H4 (cell line): ENCODE data around the gene CD33. TPM values are rescaled to one million over a fixed set of nuclear protein-coding genes. Genes with fewer than 3 reads are reported as not detected.
A peak's percentile ranks its signal among the peaks of the same experiment; 100 is the strongest.

Experiments
- DNase-seq: peaks from one replicate; pipeline ENCODE4 v3.0.0-alpha.2; 2015; ENCODE audit warnings: low spot score
- total RNA-seq: library from RNA; depleted of rRNA; stranded (reverse); fragments of >200 nt; shearing (Covaris generic); gene quantifications from 2 replicates; pipeline ENCODE4 v1.2.3, GENCODE V29; 2014; rRNA removed

CD33 gene
- total RNA-seq, 1 experiment from 2014 or later, result 13.9 TPM

DNA sequence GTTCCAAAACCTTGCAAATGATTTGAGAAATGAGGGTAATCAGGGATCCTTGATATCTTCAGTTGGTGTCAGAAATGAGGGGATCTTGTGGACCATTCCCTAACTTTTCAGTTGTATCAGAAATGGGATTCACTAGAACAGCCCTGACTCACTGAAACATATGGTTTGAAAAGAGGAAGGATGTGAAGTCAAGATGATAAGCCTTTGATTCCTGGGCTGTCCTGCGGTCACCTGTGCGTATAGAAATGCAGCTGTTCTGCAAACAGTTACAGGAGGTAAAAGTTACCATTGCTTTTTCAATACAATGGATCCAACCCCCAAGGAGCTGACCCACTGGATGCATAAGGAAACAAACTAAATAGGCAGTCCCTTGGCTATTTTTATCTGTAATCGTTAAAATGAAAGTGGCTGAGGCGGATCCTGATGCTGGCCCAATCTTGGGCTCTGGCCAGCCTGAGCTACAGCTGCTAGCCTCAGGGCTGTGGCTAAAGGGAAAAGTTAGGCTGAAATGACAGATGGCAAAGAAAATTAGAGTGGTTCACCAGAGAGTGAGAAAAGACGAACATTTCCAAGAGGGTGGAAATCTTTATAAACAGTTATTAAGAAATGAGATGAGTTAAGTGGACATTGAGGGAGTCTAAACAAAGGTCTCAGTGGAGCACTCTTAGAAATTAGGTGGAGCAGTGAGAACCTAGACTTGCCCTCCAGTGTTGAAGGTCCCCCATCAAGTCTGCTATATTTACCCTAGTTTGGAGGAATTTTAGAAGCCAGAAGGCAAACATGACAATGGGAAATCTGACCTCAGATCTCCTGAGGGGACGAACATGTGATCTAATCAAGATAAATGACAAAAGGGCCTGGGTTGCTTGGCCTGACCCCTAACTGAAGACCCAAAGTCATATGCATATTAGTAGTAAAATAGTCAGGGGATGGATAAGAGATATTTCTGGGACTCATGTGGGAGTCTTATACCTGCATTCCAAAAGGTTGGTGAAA lies 33.6 kb downstream of the CD33 start:
- no peak for DNase-seq

DNA sequence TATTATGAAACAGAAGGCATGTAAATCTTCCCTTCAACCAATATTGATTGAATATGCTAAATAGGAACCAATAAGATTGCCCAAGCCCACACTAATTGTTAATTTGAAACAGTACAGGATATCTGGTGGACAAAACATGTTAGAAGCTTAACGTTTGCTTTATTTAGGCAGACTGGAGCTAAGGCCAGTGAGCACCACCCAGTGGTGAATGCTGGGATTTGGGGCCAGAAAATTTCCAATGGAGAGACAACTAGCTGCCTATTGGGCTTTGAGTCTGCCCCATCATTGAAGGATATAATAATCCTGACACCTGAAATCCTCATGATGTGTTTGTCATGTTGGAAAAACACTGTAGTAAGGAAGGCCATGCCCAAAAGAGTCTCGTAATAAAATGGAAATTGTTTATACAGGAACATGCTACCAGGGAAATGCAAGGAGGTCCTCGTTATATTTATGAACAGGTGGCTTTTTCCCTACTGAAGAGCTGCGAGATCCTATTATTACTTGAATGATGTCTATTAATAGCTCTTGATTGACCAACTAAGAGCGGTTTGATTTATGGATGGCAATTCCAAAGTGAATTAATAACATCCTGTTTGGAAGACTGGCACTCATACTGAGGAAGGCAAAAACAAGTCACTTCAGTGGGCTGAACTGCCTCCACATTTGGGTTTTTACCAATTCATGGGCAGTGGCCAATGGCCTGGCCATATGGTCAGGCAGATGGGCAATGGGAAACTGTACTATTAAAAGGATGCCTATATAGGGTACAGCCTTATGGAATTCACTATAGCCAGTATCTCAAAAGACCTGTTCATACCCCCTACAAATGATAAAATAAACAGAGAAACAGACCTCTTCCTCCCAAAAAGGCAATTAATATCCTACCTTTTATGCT lies 34.7 kb downstream of the CD33 start:
- peak; percentile 44 for DNase-seq

DNA sequence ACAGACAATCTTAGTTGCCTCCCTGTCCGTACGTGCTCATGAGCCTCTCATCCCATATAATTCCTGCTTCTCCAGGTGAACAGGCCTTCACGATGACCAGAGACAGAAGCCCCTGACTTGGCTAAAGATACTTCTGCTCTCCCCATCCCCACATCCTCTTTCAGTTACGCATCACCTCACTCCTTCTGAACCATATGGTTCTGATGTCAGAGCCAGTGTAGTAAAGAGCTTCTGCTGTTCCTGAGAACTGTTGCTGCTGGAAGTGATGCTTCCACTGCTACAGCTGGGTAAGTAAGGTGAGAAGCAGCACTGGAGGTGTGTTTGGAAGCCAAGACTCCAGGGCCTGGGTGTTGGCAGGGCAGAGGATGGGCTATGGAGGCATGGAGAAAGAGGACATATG lies 38.9 kb downstream of the CD33 start:
- no peak for DNase-seq

DNA sequence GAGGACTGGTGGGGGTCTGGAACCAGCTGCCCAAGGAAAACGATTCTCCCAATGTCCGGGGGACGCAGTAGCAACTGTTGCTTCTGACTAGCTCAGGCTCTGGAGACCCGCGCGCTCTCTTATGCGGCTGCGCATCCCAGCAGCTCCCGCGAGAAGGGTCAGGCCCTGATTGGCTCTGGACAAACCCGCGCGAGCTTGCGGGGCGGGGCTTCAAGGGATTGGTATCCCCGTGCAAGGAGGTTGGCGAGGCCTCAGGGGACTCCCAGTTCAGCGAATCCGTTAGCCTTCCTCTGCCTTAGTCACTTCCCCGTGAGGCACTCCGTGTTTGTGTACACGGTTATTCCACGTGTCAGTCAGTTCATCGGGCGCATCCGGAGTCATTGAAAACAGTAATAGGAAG lies 46.2 kb downstream of the CD33 start:
- no peak for DNase-seq

DNA sequence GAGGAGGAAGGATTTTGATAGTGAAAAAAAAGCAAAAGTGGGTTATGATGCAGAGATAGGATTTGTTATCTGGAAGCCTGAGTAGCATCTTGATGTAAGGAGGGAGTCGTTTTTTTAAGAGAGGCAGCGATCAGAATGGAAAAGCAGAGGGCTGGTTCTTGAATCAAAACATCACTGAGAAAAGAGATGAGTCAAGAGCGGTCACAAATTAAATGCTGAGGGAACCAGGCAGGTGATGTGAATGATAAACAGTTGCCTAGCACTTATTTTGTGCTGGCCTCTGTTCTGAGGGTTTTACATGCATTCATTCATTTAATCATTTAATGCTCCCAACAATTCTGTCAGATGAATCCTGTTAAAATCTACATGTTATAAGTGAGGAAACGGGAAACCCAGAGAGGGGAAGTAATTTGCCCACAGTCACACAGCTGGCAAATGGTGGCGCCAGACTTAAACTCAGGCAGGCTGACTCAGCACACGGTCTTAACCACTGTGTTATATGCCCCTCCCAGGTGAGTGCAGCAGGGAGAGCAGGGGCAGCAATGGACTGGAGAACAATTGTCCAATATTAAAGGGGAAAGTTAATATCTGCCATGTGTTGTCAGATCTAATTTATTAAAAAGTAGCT lies 47.4 kb downstream of the CD33 start:
- DNase-seq, result no peak

DNA sequence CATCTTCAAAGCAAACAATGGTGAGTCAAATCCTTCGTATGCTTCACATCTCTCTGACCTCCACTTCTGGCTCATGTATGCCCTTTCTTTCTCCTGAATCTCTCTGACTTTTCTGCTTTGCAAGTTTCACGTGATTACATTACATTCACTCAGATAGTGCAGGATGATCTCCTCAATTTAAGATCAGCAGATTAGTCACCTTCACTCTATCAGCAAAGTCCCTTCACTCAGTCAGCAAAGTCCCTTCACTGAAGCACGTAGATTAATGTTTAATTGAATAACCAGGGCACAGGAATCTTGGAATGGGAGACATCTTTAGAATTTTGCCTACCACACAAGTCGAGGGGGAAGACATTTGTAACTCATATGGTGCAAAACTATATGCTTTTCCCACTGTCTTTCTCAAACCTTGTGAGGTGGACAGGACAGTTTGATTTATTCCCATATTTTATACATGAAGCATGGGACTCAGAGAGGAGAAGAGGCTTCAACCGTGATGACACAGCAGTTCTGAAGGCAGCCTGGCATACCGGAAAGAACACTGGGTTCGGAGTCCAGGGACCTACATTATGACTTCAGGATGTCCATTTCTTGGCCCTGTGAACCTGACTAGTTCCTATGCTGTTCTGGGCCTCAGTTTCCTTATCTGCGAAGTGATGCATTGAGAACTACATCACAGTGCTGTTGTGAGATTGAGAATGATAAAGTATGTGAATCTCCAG lies 49.3 kb downstream of the CD33 start:
- DNase-seq, result no peak

DNA sequence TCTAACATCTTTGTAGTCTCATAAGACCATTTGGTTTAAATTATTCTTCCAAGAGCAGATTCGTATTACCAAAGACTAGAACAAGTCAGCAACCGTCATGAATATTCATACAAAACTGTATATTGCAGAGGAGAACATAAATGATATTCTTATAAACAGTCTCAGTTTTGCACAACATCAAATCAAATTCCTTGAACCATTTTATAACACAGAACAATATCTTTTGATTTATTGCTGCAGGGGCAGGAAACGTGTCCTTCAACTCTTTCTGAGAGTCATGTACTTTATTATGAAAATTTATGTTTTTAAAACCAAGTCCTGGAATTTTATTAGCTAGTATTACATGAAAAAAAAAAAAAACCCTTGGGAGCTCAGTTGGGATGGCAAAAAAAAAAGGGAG lies 52.2 kb downstream of the CD33 start:
- no peak for DNase-seq

DNA sequence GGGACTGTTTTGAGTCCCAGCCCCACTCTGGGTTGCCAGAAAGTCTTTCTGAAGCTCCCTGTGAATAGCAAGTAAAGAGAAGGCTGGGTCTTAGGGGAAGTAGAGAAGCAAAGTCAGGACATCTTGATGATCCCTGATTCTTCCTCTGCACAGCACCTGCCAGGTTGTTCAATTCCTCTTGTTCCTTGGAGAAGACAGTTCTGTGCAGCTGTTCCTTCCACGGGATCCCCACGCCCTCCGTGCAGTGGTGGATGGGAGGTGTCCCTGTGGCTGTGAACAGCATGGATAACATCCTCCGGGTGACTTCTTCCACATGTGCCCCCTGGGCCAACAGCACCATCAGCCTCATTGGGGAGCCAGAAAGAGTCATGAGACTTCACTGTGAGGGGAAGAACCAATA lies 57.5 kb downstream of the CD33 start:
- no peak for DNase-seq

DNA sequence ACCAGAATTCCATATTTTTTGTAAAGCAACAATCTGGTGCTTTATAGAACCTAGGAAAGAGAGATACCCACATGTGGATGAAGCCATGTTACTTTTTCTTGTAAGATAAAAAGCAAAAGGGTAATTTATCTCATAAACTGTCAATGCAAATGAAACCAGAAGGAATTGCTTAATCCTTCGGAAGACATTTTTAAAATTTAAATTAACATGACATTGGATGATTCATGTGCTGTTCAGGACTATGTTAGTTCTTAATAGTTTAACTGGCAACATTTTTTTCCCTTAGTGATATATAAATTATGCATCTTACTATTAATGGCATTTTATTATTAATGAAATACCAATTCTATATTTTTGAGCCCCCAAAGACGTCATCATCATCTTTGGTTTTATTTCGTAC lies 60.8 kb downstream of the CD33 start:
- no peak for DNase-seq

Other genes starting within 250 kb of the CD33 start
- gene KLK7, start 241.2 kb upstream of the CD33 start, total RNA-seq, result not detected in 2 replicates
- gene KLK8, start 223.5 kb upstream of the CD33 start, total RNA-seq, result not detected in 2 replicates
- gene KLK10, start 205.4 kb upstream of the CD33 start, total RNA-seq, result not detected in 2 replicates
- gene KLK11, start 198.5 kb upstream of the CD33 start, total RNA-seq, result not detected in 2 replicates
- not detected in 2 replicates for gene KLK12, start 190.1 kb upstream of the CD33 start, total RNA-seq
- not detected in 2 replicates for gene KLK13, start 160.0 kb upstream of the CD33 start, total RNA-seq
- not detected in 2 replicates for gene KLK14, start 142.2 kb upstream of the CD33 start, total RNA-seq
- 2.8 and 6.0 TPM in 2 replicates for gene CTU1, start 116.7 kb upstream of the CD33 start, total RNA-seq
- not detected in 2 replicates for gene SIGLEC9, start 100.2 kb upstream of the CD33 start, total RNA-seq
- not detected in 2 replicates for gene SIGLEC7, start 82.8 kb upstream of the CD33 start, total RNA-seq
- gene SIGLECL1, start 26.0 kb downstream of the CD33 start, total RNA-seq, result 0.39 TPM in 1 of 2 replicates, not detected in the other
- gene IGLON5, start 86.6 kb downstream of the CD33 start, total RNA-seq, result 0.72 and 1.2 TPM in 2 replicates
- gene VSIG10L, start 117.1 kb downstream of the CD33 start, total RNA-seq, result 8.0 and 8.5 TPM in 2 replicates
- gene ETFB, start 141.3 kb downstream of the CD33 start, total RNA-seq, result 397 and 449 TPM in 2 replicates
- 0.97 TPM in 1 of 2 replicates, not detected in the other for gene CLDND2, start 143.9 kb downstream of the CD33 start, total RNA-seq
- not detected in 2 replicates for gene NKG7, start 147.6 kb downstream of the CD33 start, total RNA-seq
- gene LIM2, start 162.9 kb downstream of the CD33 start, total RNA-seq, result not detected in 2 replicates
- gene C19orf84, start 165.5 kb downstream of the CD33 start, total RNA-seq, result not detected in 2 replicates
- gene SIGLEC10, start 192.6 kb downstream of the CD33 start, total RNA-seq, result not detected in 2 replicates
- gene SIGLEC8, start 233.4 kb downstream of the CD33 start, total RNA-seq, result not detected in 2 replicates